ENCODE results near the gene PPP2R2D. TPM values are rescaled to one million over a fixed set of nuclear protein-coding genes. Genes with fewer than 3 reads are reported as not detected.

Gene PPP2R2D
- total and polyA plus RNA-seq, 9 donors, result 26.7 to 62.9 (median 42.0) TPM

DNA sequence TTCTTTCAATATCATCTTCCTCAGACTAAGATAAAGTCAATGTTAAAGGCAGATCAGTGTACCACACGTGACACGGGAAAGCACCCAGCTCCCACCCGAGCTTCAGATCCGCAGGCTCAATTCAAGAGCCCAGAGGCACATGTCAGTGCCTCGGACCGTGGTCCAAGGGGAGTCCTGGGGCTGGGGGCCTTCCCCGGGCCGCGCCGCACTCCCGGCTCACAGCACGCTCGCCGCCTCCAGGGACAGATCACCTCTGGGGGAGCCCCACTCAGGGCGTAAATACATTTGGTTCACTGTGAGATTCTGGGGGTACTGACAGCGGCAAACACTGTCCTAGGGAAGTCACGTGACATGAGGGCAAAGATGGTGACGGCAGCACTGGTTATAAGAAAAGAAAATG, 70.1 kb downstream of the PPP2R2D start:
- DNase-seq, result no peak
- WGBS, 3 donors, result 89 to 95% (median 92%) methylated on average over 18 of the region's 18 CpGs
- intact Hi-C loops (cut with DNase I), result loop anchor here in 1 of 4 donors (10.0 kb wide), 1 partner anchor 66 kb away; the partner anchor contains the start of gene PPP2R2D

DNA sequence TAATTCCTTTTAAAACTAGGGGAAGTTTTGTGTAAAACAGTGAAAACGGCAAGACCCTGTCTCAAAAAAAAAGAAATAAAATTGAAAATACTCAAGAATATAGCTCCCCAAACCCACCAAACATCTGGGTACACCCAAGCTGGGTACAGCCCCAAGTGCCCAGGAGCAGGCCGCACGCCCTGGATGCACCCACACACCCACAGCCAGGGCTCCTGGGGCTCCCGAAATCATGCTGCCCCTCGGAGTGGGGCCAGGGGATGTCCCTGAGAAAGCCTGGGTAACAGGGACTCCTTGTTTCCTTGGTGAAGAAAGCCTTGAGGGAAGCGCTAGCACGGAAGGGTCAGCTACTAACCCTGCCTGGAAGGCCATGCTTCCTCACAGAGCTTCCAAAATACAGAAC, 70.8 kb downstream of the PPP2R2D start:
- no peak overlapping the region for H3K4me3 ChIP-seq
- WGBS, 3 donors, result 77 to 93% (median 81%) methylated on average over 7 of the region's 7 CpGs
- no peak overlapping the region for H3K27ac ChIP-seq
- H3K9me3 ChIP-seq, result no peaks in the 10 kb centered on the region
- no peaks in the 10 kb centered on the region for H3K36me3 ChIP-seq
- TF ChIP-seq EP300 (IDR thresholded peaks at IDR 0.05) (no peak), POLR2A (IDR thresholded peaks at IDR 0.05) (no peak)
- TF ChIP-seq, protein P1, sequence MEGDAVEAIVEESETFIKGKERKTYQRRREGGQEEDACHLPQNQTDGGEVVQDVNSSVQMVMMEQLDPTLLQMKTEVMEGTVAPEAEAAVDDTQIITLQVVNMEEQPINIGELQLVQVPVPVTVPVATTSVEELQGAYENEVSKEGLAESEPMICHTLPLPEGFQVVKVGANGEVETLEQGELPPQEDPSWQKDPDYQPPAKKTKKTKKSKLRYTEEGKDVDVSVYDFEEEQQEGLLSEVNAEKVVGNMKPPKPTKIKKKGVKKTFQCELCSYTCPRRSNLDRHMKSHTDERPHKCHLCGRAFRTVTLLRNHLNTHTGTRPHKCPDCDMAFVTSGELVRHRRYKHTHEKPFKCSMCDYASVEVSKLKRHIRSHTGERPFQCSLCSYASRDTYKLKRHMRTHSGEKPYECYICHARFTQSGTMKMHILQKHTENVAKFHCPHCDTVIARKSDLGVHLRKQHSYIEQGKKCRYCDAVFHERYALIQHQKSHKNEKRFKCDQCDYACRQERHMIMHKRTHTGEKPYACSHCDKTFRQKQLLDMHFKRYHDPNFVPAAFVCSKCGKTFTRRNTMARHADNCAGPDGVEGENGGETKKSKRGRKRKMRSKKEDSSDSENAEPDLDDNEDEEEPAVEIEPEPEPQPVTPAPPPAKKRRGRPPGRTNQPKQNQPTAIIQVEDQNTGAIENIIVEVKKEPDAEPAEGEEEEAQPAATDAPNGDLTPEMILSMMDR (IDR thresholded peaks at IDR 0.05), result no peak
- H3K4me1 ChIP-seq (ENCODE audit: insufficient read depth), result no peaks in the 10 kb centered on the region
- no peak for DNase-seq
- H3K27me3 ChIP-seq, result no peaks in the 10 kb centered on the region
- intact Hi-C loops (cut with DNase I), result loop anchor here in 1 of 4 donors (10.0 kb wide), 1 partner anchor 67 kb away; the partner anchor contains the start of gene PPP2R2D

More for the DNA sequence above, 70.1 kb downstream of the PPP2R2D start:
- TF ChIP-seq, protein P1 (IDR thresholded peaks at IDR 0.05), result no peak
- TF ChIP-seq EP300 (IDR thresholded peaks at IDR 0.05) (no peak), POLR2A (IDR thresholded peaks at IDR 0.05) (no peak)
- Histone ChIP-seq H3K36me3 (no peaks in the 10 kb centered on the region), H3K27me3 (no peaks in the 10 kb centered on the region), H3K4me1 (ENCODE audit: insufficient read depth) (no peaks in the 10 kb centered on the region), H3K9me3 (no peaks in the 10 kb centered on the region), H3K4me3 (no peak overlapping the region), H3K27ac (no peak overlapping the region)

DNA sequence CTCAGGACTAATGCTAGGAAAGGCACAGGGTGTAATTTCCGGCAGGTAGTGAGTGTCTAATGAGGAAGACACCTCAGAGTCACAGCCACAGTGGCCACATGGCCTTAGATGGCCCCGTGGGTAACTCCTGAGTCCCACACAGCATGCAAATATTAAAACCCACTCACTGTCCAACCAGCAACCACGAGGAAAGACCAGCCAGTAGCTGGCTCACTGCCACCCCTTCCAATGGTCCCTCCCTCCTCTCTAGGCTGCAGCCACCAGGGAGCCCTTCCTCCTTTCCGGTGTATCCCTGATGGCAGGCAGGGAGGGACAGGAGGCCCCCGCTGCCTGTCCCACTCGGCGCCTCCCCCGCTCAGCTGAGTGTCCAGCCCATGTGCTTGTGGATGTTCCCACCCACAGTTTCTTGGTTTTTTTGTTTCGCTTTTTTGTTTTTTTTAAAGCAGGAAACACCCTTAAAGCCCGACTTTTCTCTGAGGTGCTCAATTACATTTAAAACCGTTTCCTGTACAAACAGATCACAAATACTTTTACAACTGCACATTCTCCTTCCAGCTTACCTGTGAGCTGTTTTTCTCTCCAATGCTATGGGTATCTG, 71.8 kb downstream of the PPP2R2D start:
- peak in 4 of 5 donors; percentile 45 to 70 (median 59) for DNase-seq
- Histone ChIP-seq H3K4me3 (no peak overlapping the region), H3K4me1 (ENCODE audit: insufficient read depth) (no peaks in the 10 kb centered on the region), H3K36me3 (no peaks in the 10 kb centered on the region), H3K27me3 (no peaks in the 10 kb centered on the region), H3K27ac (no peak overlapping the region), H3K9me3 (no peaks in the 10 kb centered on the region)
- WGBS, 3 donors, result 21 to 32% (median 28%) methylated on average over 11 of the region's 11 CpGs
- TF ChIP-seq EP300 (IDR thresholded peaks at IDR 0.05), result no peak
- no peak for TF ChIP-seq POLR2A (IDR thresholded peaks at IDR 0.05)
- TF ChIP-seq, protein P1 (IDR thresholded peaks at IDR 0.05), result no peak
- intact Hi-C loops (cut with DNase I), result loop anchor here in 1 of 4 donors (10.0 kb wide), 1 partner anchor 68 kb away; the partner anchor contains the start of gene PPP2R2D

DNA sequence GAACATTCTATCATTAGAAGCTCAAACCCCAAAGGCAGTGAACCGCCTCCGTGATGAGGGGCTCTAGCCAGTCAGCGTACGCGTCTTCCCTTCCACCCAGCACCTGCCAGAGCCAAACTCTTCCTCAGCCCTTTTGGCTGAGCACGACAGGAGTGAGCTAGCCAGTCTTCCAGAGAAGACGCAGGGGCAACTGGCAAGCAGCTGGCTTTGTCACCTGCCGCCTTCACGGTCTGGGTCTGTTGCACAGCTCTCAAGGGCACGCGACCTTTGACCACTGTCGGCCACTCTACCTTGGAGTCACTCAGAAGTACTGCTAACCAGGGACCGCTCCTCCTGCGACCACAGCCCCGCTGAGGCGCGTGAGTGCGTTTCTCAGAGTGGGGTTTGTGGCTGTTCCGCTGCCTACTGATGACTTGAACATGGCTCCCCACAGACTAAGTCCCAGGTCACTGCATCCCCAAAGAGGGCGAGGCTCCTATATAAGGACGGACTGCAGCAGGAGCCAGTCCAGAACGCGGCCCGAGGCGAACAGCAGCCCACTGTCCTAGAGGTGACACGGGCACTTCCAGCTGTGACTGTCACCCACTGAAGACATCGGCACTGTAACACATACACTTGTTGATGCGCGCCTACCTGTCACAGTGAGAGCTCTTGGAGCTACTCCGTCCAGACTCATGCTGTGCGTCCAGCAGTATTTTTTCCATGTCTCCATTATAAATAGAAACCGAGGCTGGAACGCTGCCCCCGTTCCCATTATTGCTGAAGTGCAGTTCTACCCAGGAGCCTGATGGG, 72.5 kb downstream of the PPP2R2D start:
- no peaks in the 10 kb centered on the region for H3K36me3 ChIP-seq
- no peak overlapping the region for H3K4me3 ChIP-seq
- 87 to 93% (median 90%) methylated on average over 34 of the region's 34 CpGs for WGBS, 3 donors
- H3K9me3 ChIP-seq, result no peaks in the 10 kb centered on the region
- H3K27me3 ChIP-seq, result no peaks in the 10 kb centered on the region
- no peak overlapping the region for H3K27ac ChIP-seq
- peaks cover 1% of the 10 kb centered on the region for H3K4me1 ChIP-seq (ENCODE audit: insufficient read depth)
- no peak for DNase-seq
- TF ChIP-seq POLR2A (IDR thresholded peaks at IDR 0.05) (no peak), EP300 (IDR thresholded peaks at IDR 0.05) (no peak)
- intact Hi-C loops (cut with DNase I), result loop anchor here in 1 of 4 donors (10.0 kb wide), 1 partner anchor 69 kb away; the partner anchor contains the start of gene PPP2R2D
